HUES48 (cell line): Measurements from ENCODE around the gene GSTM4.

Experiments used
- H3K27ac ChIP-seq: one replicate; pipeline ENCODE4 v1.7.0; 2013; ENCODE audit warnings: low read depth, low read length, inconsistent platforms
- H3K27me3 ChIP-seq: 2 replicates; pipeline ENCODE4 v1.6.1; 2013; ENCODE audit warnings: mild to moderate bottlenecking, low read length; ENCODE audit not compliant: control insufficient read depth, insufficient read depth
- H3K36me3 ChIP-seq: 2 replicates; pipeline ENCODE4 v1.6.1; 2013; ENCODE audit warnings: low read length; ENCODE audit not compliant: control insufficient read depth, insufficient read depth
- H3K4me1 ChIP-seq: 2 replicates; pipeline ENCODE4 v1.6.1; 2013; ENCODE audit warnings: mild to moderate bottlenecking, low read length; ENCODE audit not compliant: control insufficient read depth, insufficient read depth
- H3K4me3 ChIP-seq: 2 replicates; pipeline ENCODE4 v1.5.1; 2013; ENCODE audit warnings: mild to moderate bottlenecking, low read depth, low read length
- H3K9ac ChIP-seq: 2 replicates; pipeline ENCODE4 v1.6.1; 2013; ENCODE audit warnings: mild to moderate bottlenecking, low read depth, low read length, moderate library complexity
- H3K9me3 ChIP-seq: 2 replicates; pipeline ENCODE4 v1.6.1; 2013; ENCODE audit warnings: low read length; ENCODE audit not compliant: control insufficient read depth, insufficient read depth

The GSTM4 gene

GRCh38 chr1:109632671-109633346 lies 23.1 kb upstream of the GSTM4 start:
- Histone ChIP-seq H3K9ac (no peak overlapping the region), H3K4me1 (peaks cover 18% of the 10 kb centered on the region), H3K27ac (no peak overlapping the region), H3K9me3 (no peaks in the 10 kb centered on the region), H3K4me3 (no peak overlapping the region), H3K36me3 (peaks cover 35% of the 10 kb centered on the region), H3K27me3 (no peaks in the 10 kb centered on the region)

DNA sequence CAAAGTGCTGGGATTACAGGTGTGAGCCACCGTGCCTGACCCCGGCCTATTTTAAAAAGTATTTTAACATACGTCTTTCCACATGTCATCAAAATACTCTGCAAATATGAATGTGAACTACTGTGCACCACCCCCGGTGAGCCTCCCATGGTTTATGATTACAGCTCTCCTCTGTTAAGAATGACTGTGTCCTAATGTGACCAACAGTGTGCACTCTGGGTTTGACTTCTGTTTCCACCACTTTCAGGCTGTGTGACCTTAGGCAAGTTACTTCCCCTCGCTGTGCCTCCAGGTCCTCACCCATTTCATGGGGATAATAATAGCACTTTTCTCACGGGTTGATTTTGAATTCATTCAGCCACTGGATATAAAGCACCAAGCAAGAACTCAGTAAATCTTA lies 21.6 kb upstream of the GSTM4 start:
- peaks cover 18% of the 10 kb centered on the region for H3K4me1 ChIP-seq
- H3K9ac ChIP-seq, result no peak overlapping the region
- no peak overlapping the region for H3K4me3 ChIP-seq
- H3K27me3 ChIP-seq, result no peaks in the 10 kb centered on the region
- no peaks in the 10 kb centered on the region for H3K9me3 ChIP-seq
- H3K27ac ChIP-seq, result no peak overlapping the region
- H3K36me3 ChIP-seq, result peaks cover 21% of the 10 kb centered on the region

- no peak overlapping the region for H3K9ac ChIP-seq
- peaks cover 18% of the 10 kb centered on the region for H3K4me1 ChIP-seq
- no peak overlapping the region for H3K4me3 ChIP-seq
- H3K9me3 ChIP-seq, result no peaks in the 10 kb centered on the region
- no peaks in the 10 kb centered on the region for H3K27me3 ChIP-seq
- peaks cover 13% of the 10 kb centered on the region for H3K36me3 ChIP-seq
- H3K27ac ChIP-seq, result no peak overlapping the region
Measured at GRCh38 chr1:109634771-109635750, 20.8 kb upstream of the GSTM4 start.

- Histone ChIP-seq H3K4me1 (peaks cover 18% of the 10 kb centered on the region), H3K4me3 (no peak overlapping the region), H3K36me3 (peaks cover 10% of the 10 kb centered on the region), H3K27ac (peak overlapping the region; percentile 4), H3K27me3 (no peaks in the 10 kb centered on the region), H3K9me3 (no peaks in the 10 kb centered on the region), H3K9ac (no peak overlapping the region)
Measured at GRCh38 chr1:109635862-109636200, 20.1 kb upstream of the GSTM4 start.

- H3K27ac ChIP-seq, result peak overlapping the region; percentile 14
- H3K4me1 ChIP-seq, result peaks cover 18% of the 10 kb centered on the region
- H3K4me3 ChIP-seq, result no peak overlapping the region
- no peak overlapping the region for H3K9ac ChIP-seq
- no peaks in the 10 kb centered on the region for H3K9me3 ChIP-seq
- peaks cover 4% of the 10 kb centered on the region; the same call in 1 of the 2 replicates for H3K36me3 ChIP-seq
- no peaks in the 10 kb centered on the region for H3K27me3 ChIP-seq
Measured at GRCh38 chr1:109636201-109636952, 19.5 kb upstream of the GSTM4 start.

DNA sequence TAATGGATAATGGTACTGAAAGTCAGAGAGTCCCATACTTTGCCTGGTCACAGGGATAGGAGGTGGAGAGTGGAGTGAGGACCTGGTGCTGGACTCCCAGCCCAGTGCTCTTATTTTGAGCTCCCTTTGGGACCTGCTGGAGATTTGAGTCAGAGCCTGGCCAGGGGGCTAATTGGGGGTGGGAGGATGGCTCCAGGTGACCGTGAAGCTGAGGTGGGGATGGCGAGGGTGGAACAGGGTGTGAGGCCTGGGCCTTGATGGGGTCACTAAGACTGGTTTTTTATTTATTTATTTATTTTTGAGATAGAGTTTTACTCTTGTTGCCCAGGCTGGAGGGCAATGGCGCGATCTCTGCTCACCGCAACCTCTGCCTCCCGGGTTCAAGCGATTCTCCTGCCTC lies 18.5 kb upstream of the GSTM4 start:
- Histone ChIP-seq H3K27me3 (0 out of 2 replicates have a peak, but pooled peaks cover under 1% of the 10 kb centered on the region), H3K27ac (no peak overlapping the region), H3K4me1 (peaks cover 18% of the 10 kb centered on the region), H3K36me3 (no peaks in the 10 kb centered on the region), H3K9ac (no peak overlapping the region), H3K4me3 (no peak overlapping the region), H3K9me3 (no peaks in the 10 kb centered on the region)

DNA sequence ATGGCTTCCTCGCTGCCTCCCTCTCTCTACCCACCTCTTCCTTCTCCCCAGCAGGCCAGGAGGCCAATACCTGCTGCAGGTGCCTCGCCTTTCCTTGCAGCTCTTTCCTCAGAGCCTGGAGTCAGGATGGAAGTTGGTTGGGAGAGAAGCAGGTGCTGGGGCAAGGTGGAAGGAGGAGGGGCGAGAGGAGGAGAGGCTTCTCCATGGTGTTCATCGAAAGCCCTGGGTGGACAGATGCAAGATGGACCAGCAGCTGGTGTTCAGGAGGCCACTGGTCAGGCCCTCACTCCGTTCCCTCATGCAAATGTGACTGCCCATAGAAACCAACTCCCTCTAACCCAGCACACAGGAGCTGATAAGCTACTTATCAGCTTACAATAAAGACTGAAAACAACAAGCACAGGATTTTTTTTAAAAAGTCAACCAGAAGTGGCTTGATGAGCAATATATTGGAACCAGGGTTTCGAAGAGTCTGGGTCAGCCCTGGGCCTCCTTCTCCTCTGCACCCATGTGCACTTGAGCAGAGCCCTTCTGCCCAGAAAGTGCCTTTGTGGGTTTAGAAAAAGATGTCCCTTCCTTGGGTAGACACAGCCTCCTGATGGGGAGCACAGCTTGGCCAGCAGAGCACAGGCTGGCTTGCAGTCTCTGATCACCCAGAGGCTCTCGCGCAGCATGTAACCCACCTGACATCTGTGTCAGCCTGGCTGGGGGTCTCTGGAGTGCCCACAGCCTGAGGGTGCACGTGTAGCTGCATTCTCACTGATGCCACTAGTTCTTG lies 16.6 kb upstream of the GSTM4 start:
- Histone ChIP-seq H3K9me3 (no peaks in the 10 kb centered on the region), H3K4me3 (no peak overlapping the region), H3K9ac (no peak overlapping the region), H3K27me3 (0 out of 2 replicates have a peak, but pooled peaks cover 4% of the 10 kb centered on the region), H3K4me1 (peaks cover 18% of the 10 kb centered on the region), H3K36me3 (no peaks in the 10 kb centered on the region), H3K27ac (no peak overlapping the region)

- Histone ChIP-seq H3K4me3 (no peak overlapping the region), H3K27me3 (0 out of 2 replicates have a peak, but pooled peaks cover 4% of the 10 kb centered on the region), H3K9ac (no peak overlapping the region), H3K36me3 (no peaks in the 10 kb centered on the region), H3K9me3 (no peaks in the 10 kb centered on the region), H3K27ac (no peak overlapping the region), H3K4me1 (peaks cover 18% of the 10 kb centered on the region)
Measured at GRCh38 chr1:109639841-109640184, 16.1 kb upstream of the GSTM4 start.

- Histone ChIP-seq H3K36me3 (no peaks in the 10 kb centered on the region), H3K27me3 (0 out of 2 replicates have a peak, but pooled peaks cover 4% of the 10 kb centered on the region), H3K4me3 (no peak overlapping the region), H3K9me3 (no peaks in the 10 kb centered on the region), H3K27ac (no peak overlapping the region), H3K9ac (no peak overlapping the region), H3K4me1 (peaks cover 14% of the 10 kb centered on the region)
Measured at GRCh38 chr1:109640285-109640865, 15.5 kb upstream of the GSTM4 start.
